GM21737 (cell line): ENCODE measurements around the gene PAPOLA.
"Not testable (repeated sequence)": the region's sequence is repeated elsewhere in the genome, so short reads cannot be mapped to it uniquely, and the experiment has no call there.

ENCODE experiments used
- ATAC-seq: cut with Tn5 transposase; IDR thresholded peaks from one replicate; pipeline ENCODE4 v1.9.1; 2021; ENCODE audit warnings: mild to moderate bottlenecking, moderate library complexity; ENCODE audit not compliant: unreplicated experiment

PAPOLA gene

DNA sequence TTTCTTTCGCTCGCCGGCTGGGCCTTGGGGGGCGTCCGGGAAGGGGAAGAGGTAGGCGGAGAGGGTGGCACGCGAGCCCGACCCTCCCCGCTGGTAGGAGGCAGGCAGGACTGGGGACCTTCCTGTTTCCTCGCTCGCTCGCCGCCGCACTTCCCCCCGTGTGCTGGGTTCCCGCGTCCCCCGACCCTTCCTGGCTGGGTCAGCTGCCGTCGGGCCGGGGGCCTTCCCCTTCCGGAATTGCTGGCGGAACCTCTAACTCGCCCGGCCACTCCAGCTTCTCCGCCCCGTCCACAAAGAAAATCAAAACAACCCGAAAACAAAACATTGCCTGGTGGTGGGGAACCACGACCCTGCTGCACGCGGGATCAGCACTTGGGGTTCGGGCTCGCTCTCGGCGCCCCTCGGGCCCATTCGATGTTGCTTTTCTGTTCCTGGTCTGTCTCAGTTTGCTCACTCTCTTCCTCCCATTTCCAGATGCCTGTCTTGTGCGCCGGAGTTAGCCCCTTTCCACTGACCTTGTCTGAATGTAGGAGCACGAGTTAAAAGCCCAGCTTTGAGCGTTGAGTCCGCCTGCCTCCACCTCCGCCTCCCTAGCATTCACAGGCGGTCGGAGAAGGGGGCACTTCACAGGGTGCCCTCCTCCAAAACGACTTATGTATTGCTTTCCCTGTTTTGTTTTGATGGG lies 581 bp downstream of the PAPOLA start:
- peak; percentile 38 for ATAC-seq

DNA sequence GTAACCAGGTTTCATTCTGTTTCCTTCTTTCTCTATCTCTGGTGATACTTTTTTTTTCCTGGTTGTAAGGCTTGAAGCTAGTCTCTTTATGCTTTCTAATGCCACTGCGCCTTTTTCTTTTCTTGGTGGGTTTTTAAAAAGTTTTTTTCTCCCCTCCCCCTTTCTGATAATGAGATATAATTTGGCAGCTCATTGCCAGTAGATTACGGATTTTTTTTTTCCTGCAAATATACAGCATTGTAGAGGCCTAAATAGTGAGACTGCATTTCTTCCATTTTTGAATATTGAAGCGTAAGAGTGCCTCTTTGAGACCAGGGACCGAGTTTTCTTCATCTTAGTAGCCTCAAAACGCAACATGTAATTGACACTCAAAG lies 1.1 kb downstream of the PAPOLA start:
- ATAC-seq = no peak

DNA sequence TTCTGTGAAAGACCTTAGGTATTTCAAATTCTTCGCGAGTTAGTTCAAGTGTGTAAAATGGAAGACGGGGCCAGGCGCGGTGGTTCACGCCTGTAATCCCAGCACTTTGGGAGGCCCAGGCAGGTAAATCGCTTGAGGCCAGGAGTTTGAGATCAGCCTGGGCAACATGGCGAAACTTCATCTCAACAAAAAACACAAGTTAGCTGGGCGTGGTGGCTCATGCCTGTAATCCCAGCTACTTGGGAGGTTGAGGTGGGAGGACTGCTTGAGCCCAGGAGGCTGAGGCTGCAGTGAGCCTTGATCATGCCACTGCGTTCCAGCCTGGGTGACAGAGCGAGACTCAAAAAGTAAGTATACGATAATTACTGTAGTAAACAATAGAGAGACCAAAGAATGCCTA lies 2.2 kb downstream of the PAPOLA start:
- ATAC-seq = not testable (repeated sequence)

DNA sequence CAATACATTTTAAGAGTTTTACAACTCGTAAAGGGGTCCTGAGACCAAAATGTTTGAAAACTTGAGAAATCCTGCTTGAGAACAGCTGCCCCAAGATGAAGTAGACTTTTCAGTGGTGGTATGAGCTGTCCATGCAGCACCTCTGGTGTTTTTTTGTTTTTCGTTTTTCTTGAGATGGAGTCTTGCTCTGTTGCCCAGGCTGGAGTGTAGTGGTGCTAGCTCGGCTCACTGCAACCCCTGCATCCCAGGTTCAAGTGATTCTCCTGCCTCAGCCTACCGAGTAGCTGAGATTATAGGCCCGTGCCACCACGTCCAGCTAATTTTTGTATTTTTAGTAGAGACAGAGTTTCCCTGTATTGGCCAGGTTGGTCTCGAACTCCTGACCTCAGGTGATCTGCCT lies 5.5 kb downstream of the PAPOLA start:
- ATAC-seq = no peak

DNA sequence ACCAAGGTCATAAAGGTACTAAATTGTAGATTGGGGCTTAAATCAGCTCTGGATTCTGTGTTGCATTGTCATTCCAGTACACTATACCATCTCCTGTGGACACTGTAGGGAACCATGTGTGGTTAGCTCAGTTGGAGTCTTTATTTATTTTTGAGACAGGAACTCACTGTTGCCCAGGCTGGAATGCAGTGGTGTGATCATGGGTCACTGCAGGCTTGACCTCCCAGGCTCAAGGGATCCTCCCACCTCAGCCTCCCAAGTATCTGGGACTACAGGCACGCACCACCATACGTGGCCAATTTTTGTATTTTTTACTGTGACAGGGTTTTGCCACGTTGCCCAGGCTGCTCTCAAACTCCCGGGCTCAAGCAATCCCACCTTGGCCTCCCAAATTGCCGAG lies 6.7 kb downstream of the PAPOLA start:
- ATAC-seq = no peak

DNA sequence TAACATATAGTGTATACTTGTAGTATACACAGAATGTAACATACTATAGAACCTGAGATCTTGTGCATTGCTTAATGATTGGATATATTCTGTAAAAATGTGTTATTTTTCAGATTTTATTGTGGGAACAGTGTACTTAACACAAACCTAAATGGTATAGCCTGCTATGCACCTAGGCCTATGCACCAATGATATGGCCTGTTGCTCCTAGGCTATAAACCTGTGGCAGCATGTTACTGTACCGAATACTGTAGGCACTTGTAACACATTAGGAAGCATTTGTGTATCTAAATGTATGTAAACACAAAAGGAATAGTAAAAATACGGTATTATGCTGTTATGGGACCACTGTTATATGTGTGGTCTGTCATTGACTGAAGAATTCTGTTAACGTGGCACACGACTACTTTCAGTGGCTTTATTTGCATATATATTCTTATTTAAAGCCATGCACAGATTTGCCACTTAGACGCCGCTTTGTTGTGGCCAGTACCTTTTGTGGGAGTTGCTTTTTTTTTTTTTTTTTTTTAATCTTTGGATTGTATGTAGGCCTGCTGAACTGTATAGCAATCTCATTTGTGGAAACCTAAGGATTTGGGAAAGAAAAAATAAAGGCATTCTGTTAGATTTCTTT lies 7.4 kb downstream of the PAPOLA start:
- ATAC-seq = no peak

DNA sequence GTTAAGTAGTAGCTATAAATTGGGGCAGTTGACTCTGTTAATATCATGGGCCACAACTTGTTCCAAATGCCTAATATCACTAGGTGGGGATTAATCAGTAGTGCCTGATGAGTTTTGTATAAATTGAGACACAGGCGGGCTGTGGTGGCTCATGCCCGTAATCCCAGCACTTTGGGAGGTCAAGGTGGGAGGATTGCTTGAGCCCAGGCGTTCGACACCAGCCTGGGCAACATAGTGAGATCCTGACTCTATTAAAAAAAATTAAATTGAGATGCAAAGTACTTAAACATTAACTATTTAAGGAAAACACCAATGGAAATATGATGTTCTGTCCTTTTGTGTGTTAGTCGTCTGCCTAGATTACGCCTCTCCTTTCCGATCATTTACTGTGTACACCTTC lies 9.0 kb downstream of the PAPOLA start:
- ATAC-seq = no peak

DNA sequence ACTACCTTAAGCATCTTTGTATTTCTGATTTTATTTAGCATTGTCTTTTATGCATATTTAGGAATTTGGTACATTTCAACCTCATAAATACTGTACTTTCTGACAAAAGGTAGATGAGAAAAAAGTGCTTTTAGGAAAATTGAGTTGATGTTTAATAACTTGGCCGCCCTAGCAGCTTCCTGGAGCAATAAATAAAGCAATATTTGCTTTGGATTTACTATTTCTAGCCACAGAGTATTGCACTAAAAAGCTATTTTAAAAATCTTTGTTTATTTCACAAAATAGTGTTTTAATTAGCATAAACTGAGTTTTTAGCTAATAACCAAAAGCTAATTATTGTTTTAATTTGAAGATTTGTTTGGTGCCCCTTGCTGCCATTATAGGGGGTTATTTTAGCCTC lies 9.5 kb downstream of the PAPOLA start:
- no peak for ATAC-seq

DNA sequence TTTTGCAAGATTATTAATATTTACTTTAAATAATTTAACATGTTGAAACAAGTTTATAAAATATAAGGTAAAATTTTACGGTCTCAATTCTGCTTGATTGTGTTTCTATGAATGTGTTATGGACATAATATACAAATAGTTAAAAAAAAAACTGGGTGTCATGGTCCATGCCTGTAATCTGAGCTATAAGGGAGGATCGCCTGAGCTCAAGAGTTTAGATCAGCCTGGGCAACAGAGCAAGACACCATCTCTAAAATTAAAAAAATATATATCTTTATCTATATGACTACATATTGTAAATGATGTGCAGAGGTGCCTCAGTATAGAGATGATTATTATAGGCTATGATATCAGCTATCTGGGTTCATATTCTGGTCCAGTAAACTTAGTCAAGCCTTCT lies 9.9 kb downstream of the PAPOLA start:
- no peak for ATAC-seq

DNA sequence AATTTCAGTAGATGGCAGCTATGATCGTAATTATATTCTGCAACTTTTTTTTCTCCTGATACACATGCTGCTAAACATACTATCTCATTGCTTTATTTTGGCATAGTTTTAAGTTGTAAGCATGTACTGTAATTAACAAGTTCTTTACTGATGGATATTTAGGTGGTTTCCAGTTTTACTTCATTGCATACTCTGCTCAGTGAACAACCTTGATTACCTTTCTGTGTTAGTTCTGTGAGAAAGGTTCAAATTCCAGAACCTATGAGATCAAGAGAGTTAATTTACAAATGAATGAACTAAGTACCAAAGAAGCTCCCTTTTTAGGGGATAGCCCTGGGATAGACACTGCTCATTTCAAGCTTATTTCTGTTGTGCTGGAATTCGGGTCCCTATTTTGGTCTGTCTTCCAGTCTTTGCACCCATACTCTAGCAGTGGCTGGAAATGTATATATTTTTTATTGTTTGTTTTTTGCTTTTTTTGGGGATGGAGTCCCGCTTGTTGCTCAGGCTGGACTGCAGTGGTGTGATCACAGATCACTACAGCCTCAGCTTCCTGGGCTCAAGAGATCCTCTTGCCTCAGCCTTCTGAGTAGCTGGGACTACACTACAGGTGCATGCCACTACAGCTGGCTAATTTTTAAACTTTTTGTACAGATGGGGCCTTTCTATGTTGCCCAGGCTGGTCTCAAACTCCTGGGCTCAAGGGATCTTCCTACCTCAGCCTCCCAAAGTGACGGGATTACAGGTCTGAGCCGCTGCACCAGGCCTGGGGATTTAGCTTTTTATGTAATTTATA lies 10.6 kb downstream of the PAPOLA start:
- ATAC-seq = no peak

DNA sequence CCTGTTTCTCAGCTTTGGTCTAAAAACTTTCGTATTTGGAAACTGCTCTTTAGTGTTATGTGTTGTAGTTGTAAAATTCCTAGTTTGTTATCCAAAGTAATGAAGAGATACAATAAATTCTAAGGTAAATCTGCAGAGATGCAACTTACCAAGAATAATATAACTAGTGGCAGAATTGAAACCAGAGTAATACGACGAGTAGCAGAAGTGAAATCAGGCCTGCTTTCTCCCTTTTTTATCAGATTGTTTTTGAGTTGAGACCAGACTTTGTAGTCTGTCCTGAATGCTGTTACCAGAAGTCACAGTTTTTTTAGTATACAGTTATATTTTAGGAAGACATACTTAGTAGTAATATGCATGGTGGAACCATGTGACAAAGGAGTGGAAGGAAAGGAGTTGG lies 12.5 kb downstream of the PAPOLA start:
- peak; percentile 43 for ATAC-seq

DNA sequence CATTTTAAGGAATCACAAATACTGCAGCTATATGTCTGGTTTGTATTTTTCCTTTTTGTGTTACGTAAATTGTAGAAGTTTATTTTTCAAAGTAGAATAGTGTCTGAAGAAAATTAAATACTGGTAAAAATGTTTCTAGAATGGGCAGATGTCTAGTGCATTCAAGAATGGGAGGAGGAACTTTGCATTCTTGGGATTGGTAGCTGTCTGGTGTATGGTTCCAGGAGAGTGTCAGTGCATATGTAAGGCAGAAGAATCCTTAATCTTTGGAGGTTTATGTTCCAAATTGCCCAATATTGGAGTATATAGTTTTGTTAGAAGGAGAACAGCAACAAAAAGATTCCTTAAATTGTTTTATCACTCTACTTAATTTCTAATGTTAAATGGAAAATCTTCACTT lies 13.5 kb downstream of the PAPOLA start:
- ATAC-seq = no peak

DNA sequence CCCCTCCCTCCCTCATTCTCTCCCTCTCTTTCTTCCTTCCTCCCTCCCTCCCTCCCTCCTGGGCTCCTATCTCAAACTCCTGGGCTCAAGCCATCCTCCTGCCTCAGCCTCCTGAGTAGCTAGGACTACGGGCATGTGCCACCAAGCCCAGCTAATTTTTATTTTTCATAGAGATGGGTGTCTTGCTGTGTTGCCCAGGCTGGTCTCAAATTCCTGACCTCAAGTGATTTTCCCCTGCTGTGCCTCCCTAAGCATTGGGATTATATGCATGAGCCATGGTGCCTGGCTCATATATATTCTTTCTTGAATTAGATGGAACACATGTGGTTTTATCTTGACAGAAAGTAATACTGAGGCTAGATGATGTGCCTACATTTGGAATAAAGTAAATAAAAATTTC lies 14.2 kb downstream of the PAPOLA start:
- no peak for ATAC-seq

DNA sequence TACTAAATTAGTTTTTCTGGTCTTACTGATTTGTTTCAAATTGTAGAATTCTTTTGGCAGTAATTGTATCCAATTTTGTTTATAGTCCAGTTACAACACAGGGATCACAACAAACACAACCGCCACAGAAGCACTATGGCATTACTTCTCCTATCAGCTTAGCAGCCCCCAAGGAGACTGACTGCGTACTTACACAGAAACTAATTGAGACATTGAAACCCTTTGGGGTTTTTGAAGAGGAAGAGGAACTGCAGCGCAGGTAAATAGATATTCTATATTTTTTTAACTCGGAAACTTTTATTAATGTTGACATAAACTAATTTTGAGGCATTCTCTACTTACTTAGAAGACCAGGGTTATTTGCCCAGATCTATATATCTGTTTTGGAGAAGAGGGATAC lies 17.8 kb downstream of the PAPOLA start:
- no peak for ATAC-seq

DNA sequence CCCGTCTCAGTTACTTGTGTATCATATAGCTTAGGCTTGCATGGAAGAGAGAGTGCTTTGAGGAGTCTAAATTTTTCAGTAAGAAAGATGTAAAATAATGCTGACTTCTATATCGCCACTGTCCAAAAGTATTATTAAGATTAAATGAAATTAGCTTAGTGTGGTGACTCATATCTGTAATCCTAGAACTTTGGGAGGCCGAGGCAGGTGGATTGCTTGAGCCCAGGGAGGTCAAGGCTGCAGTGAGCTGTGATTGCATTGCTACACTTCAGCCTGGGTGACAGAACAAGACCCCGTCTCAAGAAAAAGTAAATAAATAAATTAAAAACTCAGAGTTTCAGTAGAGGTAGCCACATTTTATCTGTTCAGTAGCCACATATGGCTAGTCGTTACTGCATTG lies 23.3 kb downstream of the PAPOLA start:
- no peak for ATAC-seq

DNA sequence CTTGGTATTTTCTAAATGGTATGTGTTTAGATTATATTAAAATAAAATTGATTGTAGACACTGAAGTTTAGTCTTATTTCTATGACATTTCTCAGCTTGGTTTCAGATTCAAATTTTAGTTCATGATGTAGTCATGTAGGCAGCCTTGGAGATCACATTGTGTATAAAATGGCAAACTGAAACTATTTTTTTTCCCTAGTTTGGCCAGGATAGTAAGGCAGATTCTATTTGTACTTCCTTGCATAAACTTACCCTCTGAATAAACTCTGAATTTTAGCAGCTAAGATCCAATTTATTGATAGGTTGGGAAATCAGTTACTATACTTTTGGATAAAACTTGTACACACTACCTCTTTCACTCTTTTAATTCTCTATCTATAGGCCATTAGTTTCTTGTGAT lies 30.4 kb downstream of the PAPOLA start:
- ATAC-seq = no peak

DNA sequence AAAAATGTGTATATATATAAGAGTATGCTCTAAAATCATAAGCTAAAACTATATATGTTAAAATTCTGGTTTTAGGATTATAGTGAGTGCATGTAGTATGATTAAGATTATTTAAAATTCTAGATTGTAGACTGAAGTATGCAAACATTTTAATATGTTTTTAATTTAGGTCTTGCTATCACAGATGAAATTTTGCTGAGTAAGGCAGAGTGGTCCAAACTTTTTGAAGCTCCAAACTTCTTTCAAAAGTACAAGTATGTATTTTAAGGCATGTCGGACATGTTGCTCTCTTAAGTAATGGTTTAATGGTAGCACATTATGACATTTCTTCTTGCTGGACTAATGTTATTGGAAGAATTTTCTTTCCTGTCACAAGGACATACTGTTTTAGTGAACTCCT lies 34.6 kb downstream of the PAPOLA start:
- no peak for ATAC-seq

DNA sequence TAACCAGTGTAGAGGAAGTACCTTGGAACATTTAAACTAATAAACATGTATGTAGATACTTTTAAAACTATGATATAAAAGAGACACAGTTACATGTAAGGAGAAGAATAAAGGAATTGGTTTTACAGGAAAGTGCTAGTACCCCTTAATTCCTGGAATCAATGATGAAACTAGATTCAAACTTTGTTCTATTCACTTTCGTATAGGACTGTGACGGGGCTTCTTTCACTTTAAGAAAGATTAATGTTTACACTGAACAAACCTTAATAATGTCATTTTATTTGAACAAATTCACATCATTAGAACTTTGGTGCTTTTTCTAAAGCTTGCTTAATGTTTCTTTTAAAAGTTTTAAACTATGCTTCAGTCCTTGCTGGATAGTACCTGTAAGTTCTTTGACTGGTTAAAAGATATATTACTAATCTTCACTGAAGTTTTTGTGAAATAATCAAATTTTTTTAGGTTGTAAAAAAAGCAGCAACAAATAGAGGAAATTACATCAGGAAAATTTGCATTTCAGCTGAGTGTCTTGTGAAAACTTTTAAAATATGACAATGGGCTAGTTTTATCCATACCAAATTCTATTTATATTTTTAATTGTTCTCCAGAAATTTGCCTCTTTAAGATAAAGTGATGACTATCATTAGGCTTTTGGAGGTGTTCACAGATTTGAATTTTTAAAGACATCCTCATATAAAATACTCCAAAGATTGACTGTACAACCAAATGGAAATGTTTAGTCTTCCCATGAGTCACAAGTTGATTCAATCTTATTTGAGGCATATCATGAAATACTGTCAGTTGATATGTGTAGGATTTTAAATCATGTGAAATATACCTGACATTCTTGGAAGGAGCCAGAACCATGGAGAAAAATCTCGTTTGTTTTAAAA lies 36.2 kb downstream of the PAPOLA start:
- no peak for ATAC-seq

DNA sequence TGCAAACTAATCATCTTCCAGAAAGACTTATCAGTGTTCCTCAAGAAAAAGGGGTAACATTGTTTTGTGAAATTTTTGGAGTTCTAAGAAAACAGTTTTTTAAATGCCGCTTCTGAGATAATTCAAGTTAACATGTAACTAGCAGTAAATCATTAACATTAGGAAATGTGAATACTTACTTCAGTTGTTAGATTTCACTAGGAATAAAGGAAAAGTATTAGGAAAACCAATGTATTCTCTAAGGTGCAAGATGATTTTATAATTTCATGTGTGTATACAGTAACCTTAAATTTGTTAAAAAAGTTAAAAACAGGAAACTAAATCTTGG lies 36.8 kb downstream of the PAPOLA start:
- ATAC-seq = no peak

DNA sequence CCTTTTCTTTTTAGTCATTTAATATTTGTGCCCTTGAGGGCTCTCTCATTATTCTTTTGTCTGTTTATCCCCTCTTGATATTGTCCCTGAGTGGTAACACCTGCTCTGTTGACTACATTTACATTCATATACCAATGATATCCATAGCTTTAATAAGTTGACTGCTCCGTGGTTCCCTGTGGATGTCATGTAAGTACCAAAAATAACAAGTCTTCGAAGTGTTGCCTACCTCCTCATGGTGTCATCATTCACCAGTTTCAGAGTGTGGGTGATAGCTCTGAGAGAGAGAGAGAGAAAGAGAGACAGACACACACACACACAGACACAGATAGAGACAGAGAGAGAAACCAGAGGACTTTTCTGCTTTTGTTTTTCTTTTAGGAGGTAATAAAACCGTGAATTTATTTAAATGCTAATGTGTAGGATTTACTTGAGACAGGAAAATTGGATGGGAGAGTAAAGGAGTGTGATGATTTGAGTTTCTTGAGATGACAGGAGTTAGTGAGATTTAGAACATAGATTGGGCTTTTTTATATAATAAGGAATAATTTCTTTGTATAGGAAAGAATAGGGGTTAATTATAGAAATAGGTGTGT lies 52.2 kb downstream of the PAPOLA start:
- ATAC-seq = no peak

DNA sequence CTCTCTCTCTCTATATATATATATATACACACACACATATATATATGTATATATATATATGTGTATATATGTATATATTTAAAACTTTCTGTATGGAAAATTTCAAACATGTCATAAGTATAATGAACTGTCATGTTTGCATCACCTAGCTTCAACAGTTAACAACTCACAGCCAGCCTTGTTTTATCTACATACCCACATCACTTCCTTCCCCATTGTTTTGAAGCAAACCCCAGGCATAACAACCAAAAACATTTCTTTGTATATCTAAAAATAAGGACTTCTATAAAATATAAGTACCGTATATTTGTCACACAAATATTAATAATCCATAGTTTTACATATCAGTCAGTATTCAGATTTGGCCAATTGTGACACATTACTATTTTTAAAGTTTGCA lies 57.4 kb downstream of the PAPOLA start:
- ATAC-seq = no peak
